Fibroblast of the aortic adventitia (primary cell): Measurements from ENCODE around the gene FOLR3. TPM values are rescaled to one million over a fixed set of nuclear protein-coding genes. Genes with fewer than 3 reads are reported as not detected.

ENCODE experiments used
- DNase-seq: peaks from one replicate; pipeline ENCODE4 v3.0.0-alpha.2; 2010; ENCODE audit warnings: low read depth
- H3K4me3 ChIP-seq: 2 replicates; pipeline ENCODE4 v1.5.1; 2011; ENCODE audit warnings: low read depth, mild to moderate bottlenecking, control low read depth, low read length, moderate library complexity
- total RNA-seq: library from RNA; depleted of rRNA; stranded (reverse); fragments of >200 nt; gene quantifications from 2 replicates; pipeline ENCODE4 v1.2.3, GENCODE V29; 2012; ENCODE audit warnings: low replicate concordance
- TF ChIP-seq, protein P1 (sequence below): IDR thresholded peaks from 2 replicates; pipeline ENCODE4 v1.5.1; 2011; ENCODE audit warnings: mild to moderate bottlenecking, low read length, control low read depth, inconsistent platforms; ENCODE audit not compliant: insufficient read depth

Gene FOLR3
- total RNA-seq, 1 donor: 0.90 TPM

DNA sequence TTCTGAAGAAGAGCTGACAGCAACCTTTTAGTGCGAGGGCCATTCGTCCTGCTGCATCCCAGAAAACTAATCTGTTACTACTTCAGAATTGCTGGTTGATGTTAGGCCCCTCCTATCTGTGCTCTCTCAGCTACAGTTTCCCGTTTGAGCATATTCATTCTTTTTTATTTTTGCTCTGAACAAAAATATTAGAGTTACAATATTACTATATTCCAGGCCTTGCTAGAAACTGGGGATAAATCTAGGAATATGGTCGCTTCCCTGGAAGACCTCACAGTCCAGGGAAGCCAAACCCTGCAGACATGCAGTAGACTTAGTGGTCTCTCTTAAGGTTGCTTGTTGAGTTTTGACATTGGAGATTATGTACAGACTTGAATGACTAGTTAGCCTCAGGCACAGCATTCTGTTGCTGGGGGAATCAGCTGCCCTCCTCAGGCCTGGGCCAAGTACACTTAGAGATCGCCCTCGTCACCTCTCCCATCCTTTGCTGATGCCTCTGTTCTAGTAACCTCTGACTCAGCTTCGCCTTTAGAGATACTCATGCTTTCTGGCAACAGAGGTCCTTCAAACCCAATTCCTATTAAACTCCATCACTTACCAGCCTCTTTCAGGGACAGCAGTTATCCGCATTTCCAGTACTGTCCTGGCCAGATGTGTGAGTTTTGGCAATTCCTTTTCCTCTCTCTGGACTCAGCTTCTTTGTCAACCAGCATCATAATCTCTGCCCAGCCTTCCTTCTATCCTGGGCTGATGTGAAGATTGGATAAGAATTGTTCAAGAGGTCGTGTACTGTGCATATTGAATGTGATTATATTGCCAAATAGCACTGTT, 22.3 kb upstream of the FOLR3 start:
- DNase-seq: peak; percentile 37
- TF ChIP-seq, protein P1, sequence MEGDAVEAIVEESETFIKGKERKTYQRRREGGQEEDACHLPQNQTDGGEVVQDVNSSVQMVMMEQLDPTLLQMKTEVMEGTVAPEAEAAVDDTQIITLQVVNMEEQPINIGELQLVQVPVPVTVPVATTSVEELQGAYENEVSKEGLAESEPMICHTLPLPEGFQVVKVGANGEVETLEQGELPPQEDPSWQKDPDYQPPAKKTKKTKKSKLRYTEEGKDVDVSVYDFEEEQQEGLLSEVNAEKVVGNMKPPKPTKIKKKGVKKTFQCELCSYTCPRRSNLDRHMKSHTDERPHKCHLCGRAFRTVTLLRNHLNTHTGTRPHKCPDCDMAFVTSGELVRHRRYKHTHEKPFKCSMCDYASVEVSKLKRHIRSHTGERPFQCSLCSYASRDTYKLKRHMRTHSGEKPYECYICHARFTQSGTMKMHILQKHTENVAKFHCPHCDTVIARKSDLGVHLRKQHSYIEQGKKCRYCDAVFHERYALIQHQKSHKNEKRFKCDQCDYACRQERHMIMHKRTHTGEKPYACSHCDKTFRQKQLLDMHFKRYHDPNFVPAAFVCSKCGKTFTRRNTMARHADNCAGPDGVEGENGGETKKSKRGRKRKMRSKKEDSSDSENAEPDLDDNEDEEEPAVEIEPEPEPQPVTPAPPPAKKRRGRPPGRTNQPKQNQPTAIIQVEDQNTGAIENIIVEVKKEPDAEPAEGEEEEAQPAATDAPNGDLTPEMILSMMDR: no peak
- H3K4me3 ChIP-seq: peak overlapping the region; percentile 63

- DNase-seq: peak; percentile 13
- H3K4me3 ChIP-seq: no peak overlapping the region
- TF ChIP-seq, protein P1: no peak
These were observed 21.0 kb upstream of the FOLR3 start for GRCh38 chr11:72114570-72114969.

- TF ChIP-seq, protein P1: no peak
- H3K4me3 ChIP-seq: no peak overlapping the region
- DNase-seq: no peak
These were observed 19.3 kb upstream of the FOLR3 start for GRCh38 chr11:72116019-72116755.

GRCh38 chr11:72119198-72119597, 16.3 kb upstream of the FOLR3 start:
- TF ChIP-seq, protein P1: no peak
- H3K4me3 ChIP-seq: no peak overlapping the region
- no peak for DNase-seq

DNA sequence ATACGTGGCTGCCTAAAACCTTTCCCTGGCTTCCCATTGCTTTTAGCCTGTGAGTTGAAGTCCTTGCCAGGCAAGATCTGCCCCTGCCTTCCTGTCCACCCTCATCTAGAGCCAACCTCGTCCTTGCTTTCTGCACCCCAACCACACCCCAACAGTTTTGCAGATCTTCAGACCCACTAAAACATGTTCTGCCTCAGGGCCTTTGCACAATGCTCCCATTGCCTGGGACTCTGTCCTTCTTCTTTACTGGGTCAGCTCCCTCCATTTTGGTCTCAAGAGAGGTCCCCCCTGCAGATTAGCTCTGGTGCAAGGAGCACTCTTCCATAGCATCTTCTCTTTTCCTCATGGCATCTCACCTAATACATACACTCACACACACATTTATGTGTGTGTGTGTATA, 14.6 kb upstream of the FOLR3 start:
- TF ChIP-seq, protein P1: no peak

DNA sequence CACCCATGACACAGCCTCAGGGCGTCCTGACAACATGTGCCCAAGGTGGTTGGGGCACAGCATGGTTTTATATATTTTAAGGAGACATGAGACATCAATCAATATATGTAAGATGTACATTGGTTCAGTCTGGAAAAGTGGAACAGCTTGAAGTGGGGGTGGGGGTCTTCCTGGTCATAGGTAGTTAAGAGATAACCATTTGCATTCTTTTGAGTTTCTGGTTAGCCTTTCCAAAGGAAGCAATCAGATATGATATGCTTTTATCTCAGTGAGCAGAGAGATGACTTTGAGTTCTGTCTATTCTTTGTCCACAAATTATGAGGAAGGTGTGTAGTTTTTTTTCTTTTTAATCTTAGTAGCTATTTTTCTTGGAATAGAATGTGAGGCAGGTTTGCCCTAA, 12.9 kb upstream of the FOLR3 start:
- no peak overlapping the region for H3K4me3 ChIP-seq
- TF ChIP-seq, protein P1: no peak
- no peak for DNase-seq

More for the DNA sequence above, 14.6 kb upstream of the FOLR3 start:
- DNase-seq: no peak
- H3K4me3 ChIP-seq: no peak overlapping the region
